ENCODE measurements around the gene ADCY6.

Gene ADCY6

DNA sequence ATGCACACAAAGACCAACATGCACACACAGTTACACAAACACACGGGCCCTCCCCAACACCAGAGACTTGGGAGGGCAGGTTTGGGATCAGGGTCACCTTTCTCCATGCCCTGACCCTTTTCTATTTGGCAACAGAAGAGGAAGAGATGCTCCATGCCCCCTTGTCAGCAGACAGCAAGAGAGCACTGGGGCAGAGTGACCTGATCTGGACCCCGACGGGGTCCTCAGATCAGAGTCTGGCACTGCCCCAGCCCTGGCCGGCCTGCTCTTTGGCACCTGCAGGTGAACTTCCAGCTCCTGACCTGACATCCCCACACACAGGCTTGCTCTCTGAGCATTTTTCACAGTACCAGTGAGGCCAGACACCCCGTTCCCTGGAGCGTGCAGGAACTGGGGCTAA lies 21.4 kb downstream of the ADCY6 start:
- Mint-ChIP-seq H3K36me3 (ENCODE audit: low read depth) (peaks cover 47% of the 10 kb centered on the region), H3K27ac (no peak overlapping the region), H3K27me3 (ENCODE audit: low read depth, poor library complexity) (peaks cover 4% of the 10 kb centered on the region)

DNA sequence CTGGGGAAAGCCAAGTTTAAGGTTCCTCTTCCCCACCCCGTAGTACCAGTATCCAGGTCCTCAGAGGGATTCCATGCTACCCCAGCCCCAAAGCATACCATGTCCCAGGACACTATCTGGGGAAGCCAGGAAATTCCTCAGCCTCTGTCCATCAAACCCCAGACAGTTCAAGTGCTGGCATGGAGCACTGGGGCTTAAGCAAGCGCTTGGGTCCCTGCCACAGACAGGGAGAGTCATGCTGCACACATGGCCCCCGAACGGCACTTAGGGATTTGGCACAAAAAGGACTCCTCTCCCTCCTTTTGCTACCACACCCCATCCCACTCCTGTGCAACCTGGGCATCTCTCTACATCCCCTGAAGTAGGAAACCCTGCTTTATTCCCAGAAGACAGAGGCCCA lies 21.8 kb downstream of the ADCY6 start:
- H3K4me1 Mint-ChIP-seq, result peaks cover 14% of the 10 kb centered on the region
- peaks cover 43% of the 10 kb centered on the region for H3K36me3 Mint-ChIP-seq (ENCODE audit: low read depth)
- no peak overlapping the region for H3K27ac Mint-ChIP-seq
- DNase-seq, result no peak
- peaks cover 4% of the 10 kb centered on the region for H3K27me3 Mint-ChIP-seq (ENCODE audit: low read depth, poor library complexity)
- no peak for TF ChIP-seq CTCF (IDR thresholded peaks at IDR 0.05)
- H3K4me3 Mint-ChIP-seq, result no peak overlapping the region
- no peaks in the 10 kb centered on the region for H3K9me3 Mint-ChIP-seq

More for the DNA sequence above, 21.4 kb downstream of the ADCY6 start:
- H3K4me3 Mint-ChIP-seq, result no peak overlapping the region
- TF ChIP-seq CTCF (IDR thresholded peaks at IDR 0.05), result no peak
- H3K4me1 Mint-ChIP-seq, result peaks cover 14% of the 10 kb centered on the region
- no peaks in the 10 kb centered on the region for H3K9me3 Mint-ChIP-seq
- DNase-seq, result no peak

GRCh38 chr12:48765753-48766162 lies 23.1 kb downstream of the ADCY6 start:
- peak overlapping the region; percentile 37 for H3K27ac Mint-ChIP-seq
- H3K4me3 Mint-ChIP-seq, result no peak overlapping the region
- no peaks in the 10 kb centered on the region for H3K9me3 Mint-ChIP-seq
- H3K36me3 Mint-ChIP-seq (ENCODE audit: low read depth), result peaks cover 30% of the 10 kb centered on the region
- no peak for DNase-seq
- peaks cover 4% of the 10 kb centered on the region for H3K27me3 Mint-ChIP-seq (ENCODE audit: low read depth, poor library complexity)
- H3K4me1 Mint-ChIP-seq, result peaks cover 14% of the 10 kb centered on the region
- TF ChIP-seq CTCF (IDR thresholded peaks at IDR 0.05), result no peak

DNA sequence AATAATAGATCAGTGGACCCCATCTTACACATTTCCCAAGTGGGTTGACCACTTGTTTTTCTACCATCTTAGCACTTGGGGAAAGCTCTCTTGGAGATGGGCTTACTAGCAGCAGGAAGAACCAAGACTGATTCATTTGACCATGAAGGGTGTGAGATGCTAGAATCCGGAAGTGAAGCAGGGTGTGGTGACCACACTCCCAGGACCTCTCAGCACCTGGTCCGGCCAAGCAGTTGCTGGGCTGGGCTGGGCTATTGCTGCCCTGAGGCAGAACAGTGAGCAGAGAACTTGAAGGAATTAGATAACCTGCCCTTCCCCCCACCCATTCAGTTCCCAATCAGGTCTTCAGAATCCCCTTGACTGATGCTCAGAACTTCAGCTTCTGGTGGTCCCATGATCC lies 24.4 kb downstream of the ADCY6 start:
- H3K4me3 Mint-ChIP-seq, result no peak overlapping the region
- H3K27ac Mint-ChIP-seq, result peak overlapping the region; percentile 10
- H3K27me3 Mint-ChIP-seq (ENCODE audit: low read depth, poor library complexity), result peaks cover 5% of the 10 kb centered on the region
- DNase-seq, result no peak
- H3K4me1 Mint-ChIP-seq, result peaks cover 14% of the 10 kb centered on the region
- TF ChIP-seq CTCF (IDR thresholded peaks at IDR 0.05), result no peak
- H3K36me3 Mint-ChIP-seq (ENCODE audit: low read depth), result peaks cover 22% of the 10 kb centered on the region
- H3K9me3 Mint-ChIP-seq, result no peaks in the 10 kb centered on the region

GRCh38 chr12:48758737-48759136 lies 30.2 kb downstream of the ADCY6 start:
- H3K4me1 Mint-ChIP-seq, result no peaks in the 10 kb centered on the region
- no peak overlapping the region for H3K4me3 Mint-ChIP-seq
- H3K36me3 Mint-ChIP-seq (ENCODE audit: low read depth), result no peaks in the 10 kb centered on the region
- no peak for TF ChIP-seq CTCF (IDR thresholded peaks at IDR 0.05)
- DNase-seq, result no peak
- H3K9me3 Mint-ChIP-seq, result no peaks in the 10 kb centered on the region
- no peak overlapping the region for H3K27ac Mint-ChIP-seq
- H3K27me3 Mint-ChIP-seq (ENCODE audit: low read depth, poor library complexity), result peaks cover 16% of the 10 kb centered on the region

DNA sequence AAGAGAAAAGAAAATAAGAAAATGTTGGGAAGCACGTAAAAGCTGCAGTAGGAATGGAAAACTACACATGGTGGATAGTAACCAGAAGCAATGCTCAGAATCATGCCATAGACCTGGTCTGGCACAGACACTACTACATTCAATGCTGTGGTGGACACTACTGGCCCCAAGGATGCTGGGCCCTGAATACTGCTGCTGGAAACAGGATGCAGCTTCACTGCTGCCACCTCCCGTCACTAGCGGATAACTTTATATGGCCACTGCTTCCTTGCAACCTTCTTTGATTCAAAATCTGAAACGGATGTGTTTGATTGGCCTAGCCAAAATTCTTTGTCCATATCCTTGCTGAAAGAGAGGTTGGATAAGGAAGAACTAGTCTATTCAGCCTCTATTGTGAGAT lies 30.7 kb downstream of the ADCY6 start:
- no peak for TF ChIP-seq CTCF (IDR thresholded peaks at IDR 0.05)
- Mint-ChIP-seq H3K4me1 (peaks cover 4% of the 10 kb centered on the region), H3K36me3 (ENCODE audit: low read depth) (no peaks in the 10 kb centered on the region), H3K4me3 (no peak overlapping the region), H3K27ac (no peak overlapping the region), H3K27me3 (ENCODE audit: low read depth, poor library complexity) (peaks cover 16% of the 10 kb centered on the region), H3K9me3 (no peaks in the 10 kb centered on the region)
- no peak for DNase-seq

Measured in nephron progenitor cell (in vitro differentiated cells).